ENCODE data around the gene BRD3OS. TPM values are rescaled to one million over a fixed set of nuclear protein-coding genes. Genes with fewer than 3 reads are reported as not detected.
A peak's percentile ranks its signal among the peaks of the same experiment; 100 is the strongest.

BRD3OS gene, protein sequence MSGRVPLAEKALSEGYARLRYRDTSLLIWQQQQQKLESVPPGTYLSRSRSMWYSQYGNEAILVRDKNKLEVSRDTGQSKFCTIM
- 16.1 TPM for polyA plus RNA-seq (2013, experiment 1 of 2; ENCODE audit: insufficient read length)
- polyA plus RNA-seq (2013, experiment 2 of 2; ENCODE audit: insufficient read length): 13.0 TPM

DNA sequence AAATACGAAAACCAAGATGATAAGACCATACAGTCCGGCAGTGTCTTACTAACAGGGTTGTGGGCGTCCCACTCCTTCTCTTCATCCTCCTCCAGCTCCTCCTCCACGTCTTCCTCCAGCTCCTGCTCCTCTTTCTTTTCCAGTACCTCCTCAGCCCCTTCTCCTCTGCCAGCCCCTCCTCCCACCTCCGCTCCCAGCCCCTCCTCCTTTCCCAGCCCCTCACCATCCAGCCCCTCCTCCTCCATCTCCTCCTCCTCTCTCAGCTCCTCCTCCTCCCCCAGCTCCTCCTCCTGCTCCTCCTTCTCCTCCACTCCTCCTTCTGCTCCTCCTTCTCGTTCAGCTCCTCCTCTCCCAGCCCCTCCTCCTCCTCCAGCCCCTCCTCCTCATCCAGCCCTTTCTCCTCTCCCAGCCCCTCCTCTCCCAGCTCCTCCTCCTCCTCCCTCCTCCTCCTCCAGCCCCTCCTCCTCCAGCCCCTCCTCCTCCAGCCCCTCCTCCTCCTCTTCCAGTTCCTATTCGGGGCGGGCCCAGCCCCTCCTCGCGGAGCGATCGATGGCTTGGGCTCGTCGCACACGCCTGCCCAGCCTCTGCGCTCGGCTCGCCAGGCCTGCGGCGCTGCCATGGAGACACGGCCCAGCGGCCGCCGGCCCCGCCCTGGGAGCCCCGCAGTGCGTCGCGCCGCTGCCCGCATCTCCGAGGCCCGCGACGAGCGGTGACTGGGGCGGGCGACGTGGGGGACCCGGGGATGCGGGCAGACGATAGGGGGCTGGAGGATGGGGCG, at the start of gene BRD3OS:
Gene BRD3OS (plus strand): TSS at position 654 of the 778 bp plus-strand sequence. CDS start 1,267 bp downstream, outside the sequence.
- DNase-seq: peak; percentile 98

DNA sequence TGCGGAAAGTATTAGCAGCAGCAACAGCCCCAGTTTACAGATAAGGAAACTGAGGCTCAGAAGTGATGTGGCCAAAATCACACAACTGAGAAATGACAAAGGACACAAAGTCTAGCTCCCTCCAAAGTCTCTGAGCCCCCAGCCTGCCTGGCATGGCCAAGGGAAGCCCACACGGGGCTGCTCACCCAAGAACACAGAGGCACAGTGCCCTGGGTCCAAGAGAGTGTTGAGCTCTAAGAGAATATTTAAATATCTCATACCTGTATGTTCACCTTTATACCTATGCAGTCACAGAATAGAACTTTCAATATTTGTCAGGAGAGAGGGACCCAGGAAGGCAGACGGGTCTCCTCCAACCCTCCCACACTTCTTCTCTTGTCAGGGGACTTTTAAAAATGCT, 49.8 kb upstream of the BRD3OS start:
- no peak for DNase-seq

DNA sequence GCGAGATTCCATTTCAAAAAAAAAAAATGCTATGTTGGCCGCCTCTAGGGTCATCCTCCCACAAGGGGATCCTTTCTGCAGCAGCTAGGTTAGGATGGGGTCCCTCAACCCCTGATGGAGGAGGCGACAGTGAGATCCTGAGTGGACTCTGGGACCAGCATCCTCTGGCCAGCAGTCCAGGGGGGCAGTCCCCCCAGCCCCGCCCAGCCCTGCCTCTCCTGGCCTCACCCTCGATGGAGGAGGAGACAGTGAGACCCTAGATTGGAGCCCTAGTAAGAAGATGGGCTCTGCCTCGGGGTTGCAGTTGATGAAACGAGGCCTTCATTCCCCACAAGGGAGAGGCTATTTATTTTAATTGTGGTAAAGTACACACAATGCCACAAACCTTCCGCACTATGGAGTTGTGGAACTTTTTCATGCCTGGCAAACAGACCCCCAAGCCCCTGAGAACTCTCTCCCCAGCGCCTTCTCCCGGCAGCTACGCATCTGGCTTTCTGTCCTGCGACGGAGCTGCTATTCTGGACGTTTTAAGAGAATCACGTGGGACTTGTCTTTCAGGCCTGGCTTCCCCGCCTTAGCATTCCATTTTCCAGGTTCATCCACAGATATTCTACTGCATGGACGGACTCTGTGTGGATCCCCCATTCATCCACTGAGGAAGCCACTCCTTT, 49.0 kb upstream of the BRD3OS start:
- no peak for DNase-seq

GRCh38 chr9:133976887-133977286, 48.4 kb upstream of the BRD3OS start:
- DNase-seq: no peak

DNA sequence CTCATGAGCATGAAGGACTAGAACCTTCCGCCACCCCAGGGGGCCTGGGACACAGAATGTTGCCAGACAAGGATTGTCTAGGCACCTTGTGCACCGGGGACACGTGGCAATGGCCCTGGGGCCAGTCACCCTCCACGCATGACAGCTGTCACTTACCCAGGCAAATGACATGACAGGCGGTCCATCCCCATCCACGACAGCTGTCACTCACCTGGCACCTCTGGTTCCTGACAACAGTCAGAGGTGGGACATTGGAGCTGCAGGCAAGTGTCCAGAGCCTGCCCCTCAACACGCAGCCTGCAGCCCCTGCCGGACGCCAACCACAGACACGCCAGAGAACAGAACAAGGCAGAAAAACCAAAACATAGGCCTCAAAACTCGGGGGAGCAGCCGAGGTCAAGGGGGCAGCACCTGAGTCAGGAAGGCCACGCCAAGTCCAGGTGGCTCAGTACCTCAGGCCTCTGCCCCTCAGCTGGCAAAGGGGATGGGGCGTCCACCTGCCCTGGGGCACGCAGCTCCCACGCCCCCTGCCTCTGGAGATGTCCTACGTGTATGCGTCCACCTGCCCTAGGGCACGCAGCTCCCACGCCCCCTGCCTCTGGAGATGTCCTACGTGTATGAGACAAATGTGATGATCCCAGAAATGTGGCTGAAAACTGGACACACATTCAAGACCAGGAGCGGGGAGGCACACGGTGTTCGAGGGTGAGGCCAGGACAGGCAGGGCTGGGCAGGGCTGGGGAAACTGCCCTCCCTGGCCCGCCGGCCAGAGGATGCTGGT, 47.7 kb upstream of the BRD3OS start:
- no peak for DNase-seq

GRCh38 chr9:133978226-133978898, 46.9 kb upstream of the BRD3OS start:
- DNase-seq: no peak

DNA sequence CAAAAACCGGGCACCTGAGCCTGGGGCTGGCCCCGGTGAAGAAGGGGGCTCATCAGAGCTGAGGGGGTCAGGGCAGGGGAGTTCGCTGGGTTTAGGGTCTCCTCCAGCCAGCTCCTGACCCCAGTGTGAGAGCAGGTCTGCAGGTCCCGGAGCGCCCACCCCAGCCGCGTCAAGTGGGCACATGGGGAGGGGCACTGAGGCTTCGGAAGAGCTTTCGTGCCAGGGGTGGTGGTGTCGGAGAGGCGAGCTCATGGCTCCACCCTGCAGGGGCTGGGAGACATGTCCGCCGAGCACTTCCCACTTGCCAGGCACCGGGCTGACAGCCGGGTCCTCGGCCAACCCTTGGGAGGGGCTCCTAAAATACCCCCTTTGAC, 46.4 kb upstream of the BRD3OS start:
- DNase-seq: no peak

DNA sequence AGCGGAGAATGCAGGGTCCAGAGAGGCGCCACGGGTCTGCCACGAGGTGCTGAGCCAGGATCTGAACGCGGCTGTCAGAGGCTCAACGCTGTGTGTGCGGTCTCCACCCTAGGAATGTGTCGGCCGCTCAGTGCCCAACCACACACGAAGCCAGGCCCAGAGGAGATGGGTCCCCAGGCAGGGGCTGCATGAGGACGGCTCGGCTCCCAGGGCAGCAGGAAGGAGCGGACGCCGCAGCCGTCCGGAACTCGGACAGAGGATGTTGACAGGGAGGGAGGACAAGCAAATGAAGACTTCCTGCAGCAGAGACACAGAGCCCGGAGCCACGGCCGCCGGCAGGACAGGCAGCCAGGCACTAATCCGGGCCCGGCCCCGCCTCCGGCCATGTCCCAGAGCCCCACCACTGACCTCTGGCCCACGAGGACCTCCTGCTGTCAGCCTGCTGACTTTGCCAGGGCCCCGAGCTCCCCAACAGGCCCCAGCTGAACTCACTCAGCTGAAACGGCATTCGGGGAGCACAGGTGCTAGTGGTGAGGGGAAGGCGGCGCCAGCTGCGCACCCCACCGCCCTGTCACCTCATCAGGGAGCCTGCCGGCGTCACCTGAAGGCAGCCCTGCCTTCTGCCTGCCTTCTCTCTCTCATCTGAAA, 45.9 kb upstream of the BRD3OS start:
- DNase-seq: peak; percentile 76

DNA sequence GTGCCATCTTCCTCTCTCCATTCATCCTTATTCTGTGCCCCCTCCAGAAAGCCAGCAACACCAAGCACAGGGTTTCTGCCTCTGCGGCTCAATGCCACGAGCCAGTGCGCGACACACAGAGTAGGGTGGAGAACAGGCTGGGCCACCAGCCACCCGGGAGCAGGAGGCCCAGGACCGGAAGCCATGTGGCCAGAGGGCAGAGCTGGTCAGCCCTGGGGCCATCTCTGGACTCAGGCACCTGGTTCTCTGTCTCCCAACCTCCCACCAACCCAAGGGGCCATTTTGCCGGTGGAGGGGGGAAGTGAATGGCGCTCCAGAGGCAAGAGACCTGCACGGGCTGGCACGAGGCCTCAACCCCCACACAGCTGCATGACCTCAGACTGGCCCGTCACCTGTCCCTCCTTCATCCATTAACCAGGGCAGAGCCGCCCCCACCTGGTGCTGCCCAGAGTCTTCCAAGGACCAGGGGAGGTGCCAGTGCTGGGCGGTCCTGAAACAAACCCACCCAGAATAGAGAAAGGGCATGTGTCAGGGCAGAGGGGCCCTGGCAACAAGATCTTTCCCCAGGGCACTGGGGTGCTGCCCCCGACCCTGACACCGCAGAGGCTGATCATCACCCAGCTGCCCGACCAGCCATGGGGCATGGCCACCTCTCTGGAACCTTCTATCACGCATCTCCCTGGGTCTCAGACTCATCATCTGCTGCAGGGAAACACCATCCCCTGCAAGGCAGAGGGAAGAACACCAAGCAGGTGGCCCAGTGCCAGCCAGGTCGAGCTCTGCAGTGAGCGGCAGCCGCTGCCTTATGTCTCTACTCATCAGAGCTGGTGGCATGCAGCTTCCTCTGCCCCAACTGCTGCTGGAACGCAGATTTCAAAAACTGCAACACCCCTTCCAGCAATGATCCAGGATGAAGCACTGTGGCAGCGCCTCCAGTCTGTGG, 45.1 kb upstream of the BRD3OS start:
- DNase-seq: no peak

DNA sequence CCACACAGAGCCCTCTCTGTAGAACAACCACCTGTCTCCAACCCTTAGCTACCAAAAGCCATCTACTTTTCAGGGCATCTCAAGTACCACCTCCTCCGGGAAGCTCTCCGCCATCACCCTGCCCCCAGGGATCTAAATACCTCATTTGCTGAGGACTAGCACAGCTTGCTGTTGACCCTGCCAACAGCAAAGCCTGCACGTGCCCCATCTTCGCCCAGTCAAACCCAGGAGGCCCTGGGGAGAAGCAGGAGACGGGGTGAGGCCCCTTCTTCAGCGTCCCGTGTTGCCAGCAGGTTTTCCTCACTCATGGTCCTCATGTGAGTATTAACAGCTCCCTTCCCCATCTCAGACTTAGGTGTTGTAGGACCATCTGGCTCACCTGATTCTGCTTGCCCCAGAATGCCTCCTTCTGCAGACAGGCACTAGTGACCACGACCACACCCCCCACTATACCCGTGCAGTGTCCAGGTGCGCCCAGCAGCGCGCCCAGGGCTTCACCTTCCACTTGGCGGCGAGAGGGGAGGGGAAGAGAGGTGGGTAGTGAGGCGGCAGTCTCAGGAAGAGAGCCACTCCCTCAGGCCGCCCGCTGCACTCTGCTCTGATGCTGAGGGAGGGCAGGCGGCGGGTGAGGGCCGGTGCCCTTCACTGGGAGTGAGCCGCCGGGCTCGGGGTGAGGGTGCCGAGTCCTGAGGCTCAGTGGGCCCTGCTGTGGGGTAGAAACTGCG, 44.3 kb upstream of the BRD3OS start:
- DNase-seq: no peak

DNA sequence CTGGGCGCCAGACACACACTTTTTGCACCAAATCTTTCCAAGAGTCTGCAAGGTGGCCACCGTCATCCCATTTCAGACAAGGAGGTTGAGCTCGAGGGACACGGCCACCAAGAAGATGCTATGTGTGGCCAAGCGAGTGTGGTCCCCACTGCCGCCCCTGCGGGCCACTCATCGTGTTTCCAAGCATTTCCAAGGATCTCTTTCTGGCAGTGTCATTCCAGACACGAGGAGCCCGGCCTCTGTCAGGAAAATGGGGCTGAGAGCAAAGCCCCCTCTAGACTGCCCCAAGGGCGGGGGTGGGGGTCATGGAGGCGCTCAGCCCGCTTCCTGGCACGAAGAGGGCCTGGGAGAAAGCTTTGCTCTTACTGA, 43.7 kb upstream of the BRD3OS start:
- DNase-seq: no peak

DNA sequence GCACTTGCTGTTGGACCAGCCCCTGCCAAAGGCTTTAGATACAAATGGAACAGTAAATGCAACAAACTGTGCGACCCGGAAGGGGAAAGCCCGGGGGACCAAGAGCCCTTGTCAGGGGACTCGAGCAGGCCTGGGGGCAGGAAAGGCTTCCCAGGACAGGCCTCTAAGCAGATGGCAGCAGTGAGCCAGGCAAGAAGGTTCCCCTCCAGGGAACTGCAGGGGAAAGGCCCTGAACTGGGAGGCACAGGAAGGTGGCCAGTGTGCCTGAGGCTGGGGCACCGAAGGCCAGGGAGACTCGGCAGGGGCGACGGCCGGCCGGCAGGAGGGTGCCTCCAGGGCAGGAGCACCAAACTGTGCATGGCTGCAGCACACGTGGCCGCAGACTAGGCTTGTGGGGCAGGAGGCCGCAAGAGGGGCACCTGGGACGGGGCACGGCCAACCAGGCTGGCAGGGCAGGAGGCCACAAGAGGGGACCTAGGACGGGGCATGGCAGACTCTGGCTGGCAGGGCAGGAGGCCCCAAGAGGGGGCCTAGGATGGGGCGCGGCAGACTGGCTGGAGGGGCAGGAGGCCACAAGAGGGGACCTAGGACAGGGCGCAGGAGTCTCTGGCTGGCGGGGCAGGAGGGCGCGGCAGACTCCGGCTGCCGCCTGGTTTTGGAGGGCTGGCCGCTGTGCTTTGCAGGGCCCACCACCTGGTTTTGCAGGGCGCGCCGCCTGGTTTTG, 43.2 kb upstream of the BRD3OS start:
- DNase-seq: no peak

DNA sequence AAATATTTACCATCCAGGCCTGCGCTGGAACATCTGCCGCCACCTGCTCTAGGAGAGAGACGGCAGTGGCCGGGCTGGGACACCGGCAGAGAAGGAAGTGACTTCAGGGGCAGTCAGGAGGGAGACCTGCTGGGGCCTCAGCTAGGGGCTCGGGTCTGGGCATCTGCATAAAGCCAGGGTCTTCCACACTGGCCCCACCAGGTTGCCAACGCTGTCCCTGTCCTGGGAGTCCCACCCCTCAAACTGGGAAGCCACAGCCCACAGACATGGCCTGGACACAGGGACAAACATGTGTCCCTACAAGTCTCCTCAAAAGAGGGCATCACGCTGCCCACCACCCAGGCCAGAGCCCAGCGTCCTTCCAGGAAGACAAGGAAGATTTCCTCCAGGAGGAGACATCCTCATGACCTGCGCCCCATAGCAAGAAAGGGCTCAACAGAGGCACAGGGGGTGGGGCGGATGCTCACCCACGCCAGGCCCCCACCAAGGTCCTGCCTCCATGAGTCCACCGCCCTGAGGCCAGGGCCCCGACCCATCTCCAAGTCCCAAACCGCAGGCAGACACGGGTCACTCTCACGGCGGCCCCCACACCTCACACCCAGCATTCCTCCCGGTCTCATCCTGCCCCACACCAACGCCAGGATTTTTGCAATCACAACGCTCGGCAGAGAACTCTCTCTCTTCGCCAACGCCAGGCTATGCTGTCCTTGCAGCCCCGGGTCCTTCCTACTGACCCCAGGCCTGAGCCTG, 42.1 kb upstream of the BRD3OS start:
- no peak for DNase-seq

DNA sequence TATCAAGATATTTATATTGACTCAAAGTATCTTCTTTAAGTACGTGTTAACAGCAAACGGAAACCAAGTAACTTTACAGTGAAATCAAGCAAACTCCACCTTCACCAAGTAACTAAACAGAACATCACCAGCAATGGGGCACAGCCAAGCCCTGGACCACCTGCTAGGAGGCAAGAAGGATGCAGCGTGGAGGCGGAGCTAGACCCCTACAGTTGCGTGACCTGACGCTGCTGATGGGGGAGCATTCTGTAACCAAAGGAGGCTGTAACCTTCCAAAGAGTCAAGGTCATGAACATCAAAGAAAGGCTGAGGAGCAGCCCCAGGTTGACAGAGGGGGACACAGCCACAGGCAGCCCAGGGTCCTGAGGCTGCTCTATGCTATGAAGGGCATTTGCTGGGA, 39.2 kb upstream of the BRD3OS start:
- no peak for DNase-seq

GRCh38 chr9:133986774-133987445, 38.4 kb upstream of the BRD3OS start:
- no peak for DNase-seq

GRCh38 chr9:133987446-133987788, 37.9 kb upstream of the BRD3OS start:
- DNase-seq: no peak

DNA sequence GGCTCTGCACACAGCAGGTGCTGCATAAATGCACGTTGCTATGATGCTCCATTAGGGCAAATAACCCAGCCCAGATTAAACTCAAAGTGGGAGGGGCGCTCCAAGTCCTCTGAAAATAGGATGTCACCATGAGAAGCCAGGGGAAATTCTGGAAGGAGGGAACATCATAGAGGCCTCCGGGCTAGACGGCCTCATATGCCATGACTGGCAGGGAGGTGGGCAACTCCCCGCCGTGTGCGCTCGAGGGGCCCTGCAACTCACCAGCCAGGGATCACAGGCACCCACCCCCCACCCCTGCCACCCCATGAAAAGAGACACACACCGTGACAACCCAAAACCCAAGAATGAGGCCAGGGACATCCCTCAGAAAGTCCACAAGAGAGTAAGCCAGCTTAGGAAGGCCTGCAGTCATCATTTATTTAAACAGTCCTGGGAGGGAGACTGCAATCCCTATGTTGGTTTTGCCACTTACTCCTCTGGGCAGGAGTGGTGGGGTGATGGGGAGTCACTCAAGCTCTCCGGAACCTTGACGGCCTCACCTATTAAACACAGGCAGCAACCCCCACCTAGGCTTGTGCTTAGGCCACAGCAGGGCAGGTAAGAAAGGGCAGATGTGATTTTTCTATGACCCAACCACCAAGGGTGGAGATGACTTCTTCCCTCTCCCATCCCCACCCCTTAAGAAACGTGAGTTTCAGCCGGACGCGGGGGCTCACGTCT, 37.2 kb upstream of the BRD3OS start:
- DNase-seq: no peak
